Glutamatergic neuron (in vitro differentiated cells): Measurements from ENCODE around the gene MGAT5B. TPM values are rescaled to one million over a fixed set of nuclear protein-coding genes. Genes with fewer than 3 reads are reported as not detected.

Experiments
- DNase-seq: peaks from one replicate; pipeline ENCODE4 v3.0.0; 2022
- H3K27ac Mint-ChIP-seq: one replicate; pipeline ENCODE4 v1.8.0; 2020; ENCODE audit warnings: mild to moderate bottlenecking, mixed read lengths, inconsistent platforms; ENCODE audit not compliant: unreplicated experiment
- H3K27me3 Mint-ChIP-seq: one replicate; pipeline ENCODE4 v1.8.0; 2020; ENCODE audit warnings: mild to moderate bottlenecking, moderate library complexity, mixed read lengths, inconsistent platforms; ENCODE audit not compliant: unreplicated experiment
- H3K36me3 Mint-ChIP-seq: one replicate; pipeline ENCODE4 v1.8.0; 2020; ENCODE audit warnings: mild to moderate bottlenecking, mixed read lengths, inconsistent platforms; ENCODE audit not compliant: unreplicated experiment
- H3K4me1 Mint-ChIP-seq: one replicate; pipeline ENCODE4 v1.8.0; 2020; ENCODE audit warnings: mild to moderate bottlenecking, low read depth, mixed read lengths, inconsistent platforms; ENCODE audit not compliant: unreplicated experiment
- H3K4me3 Mint-ChIP-seq: one replicate; pipeline ENCODE4 v1.8.0; 2020; ENCODE audit warnings: mild to moderate bottlenecking, mixed read lengths, inconsistent platforms; ENCODE audit not compliant: unreplicated experiment
- H3K9me3 Mint-ChIP-seq: one replicate; pipeline ENCODE4 v1.8.0; 2020; ENCODE audit warnings: mild to moderate bottlenecking, moderate library complexity, mixed read lengths, inconsistent platforms; ENCODE audit not compliant: unreplicated experiment
- CTCF ChIP-seq: fragments of 200-600 bp; sonication (generic); IDR thresholded peaks from one replicate; pipeline ENCODE4 v1.5.0; 2021; ENCODE audit not compliant: partially characterized antibody, unreplicated experiment
- total RNA-seq: library from RNA; stranded (reverse); fragmentation: NEBNext Ultra II Directional; extraction: Animal tissue kit (Norgen Biotek cat#: 25700); gene quantifications from one replicate; pipeline ENCODE4 v1.2.1, GENCODE V29; 2021; ENCODE audit not compliant: unreplicated experiment

MGAT5B gene
- total RNA-seq, 1 donor from 2014 or later, result 22.9 TPM

- Mint-ChIP-seq H3K4me1 (peaks cover 9% of the 10 kb centered on the region), H3K27ac (no peak overlapping the region), H3K4me3 (no peak overlapping the region), H3K27me3 (peaks cover 2% of the 10 kb centered on the region), H3K36me3 (no peaks in the 10 kb centered on the region), H3K9me3 (no peaks in the 10 kb centered on the region)
- TF ChIP-seq CTCF, result no peak
- peak; percentile 58 for DNase-seq
Measured at GRCh38 chr17:76986365-76986764, 118.2 kb downstream of the MGAT5B start.

GRCh38 chr17:76987486-76988093 is 119.4 kb downstream of the MGAT5B start:
- Mint-ChIP-seq H3K36me3 (no peaks in the 10 kb centered on the region), H3K27ac (no peak overlapping the region), H3K9me3 (no peaks in the 10 kb centered on the region), H3K4me1 (peaks cover 9% of the 10 kb centered on the region), H3K4me3 (no peak overlapping the region), H3K27me3 (peaks cover 2% of the 10 kb centered on the region)
- DNase-seq, result no peak
- TF ChIP-seq CTCF, result no peak

GRCh38 chr17:76988796-76989195 is 120.6 kb downstream of the MGAT5B start:
- Mint-ChIP-seq H3K36me3 (no peaks in the 10 kb centered on the region), H3K4me3 (no peak overlapping the region), H3K27me3 (peaks cover 2% of the 10 kb centered on the region), H3K9me3 (no peaks in the 10 kb centered on the region), H3K4me1 (peaks cover 6% of the 10 kb centered on the region), H3K27ac (no peak overlapping the region)
- TF ChIP-seq CTCF, result no peak
- DNase-seq, result no peak

GRCh38 chr17:76989519-76989918 is 121.3 kb downstream of the MGAT5B start:
- peaks cover 11% of the 10 kb centered on the region for H3K4me1 Mint-ChIP-seq
- no peak for DNase-seq
- H3K4me3 Mint-ChIP-seq, result no peak overlapping the region
- TF ChIP-seq CTCF, result no peak
- H3K27ac Mint-ChIP-seq, result no peak overlapping the region
- no peaks in the 10 kb centered on the region for H3K36me3 Mint-ChIP-seq
- peaks cover 2% of the 10 kb centered on the region for H3K27me3 Mint-ChIP-seq
- H3K9me3 Mint-ChIP-seq, result no peaks in the 10 kb centered on the region

GRCh38 chr17:76992891-76993290 is 124.7 kb downstream of the MGAT5B start:
- Mint-ChIP-seq H3K27me3 (no peaks in the 10 kb centered on the region), H3K4me1 (peaks cover 7% of the 10 kb centered on the region), H3K36me3 (no peaks in the 10 kb centered on the region), H3K4me3 (no peak overlapping the region), H3K9me3 (peaks cover 2% of the 10 kb centered on the region), H3K27ac (no peak overlapping the region)
- no peak for DNase-seq
- no peak for TF ChIP-seq CTCF
